LNCAP (cell line): ENCODE results near the gene ARF1.

Experiments used
- TF ChIP-seq, protein P1 (sequence below): fragments of 450-650 bp; IDR thresholded peaks from 2 replicates; pipeline ENCODE4 v1.5.1; 2017; ENCODE audit warnings: mild to moderate bottlenecking

ARF1 gene

GRCh38 chr1:228073857-228074545, 8.5 kb upstream of the ARF1 start:
- TF ChIP-seq, protein P1, sequence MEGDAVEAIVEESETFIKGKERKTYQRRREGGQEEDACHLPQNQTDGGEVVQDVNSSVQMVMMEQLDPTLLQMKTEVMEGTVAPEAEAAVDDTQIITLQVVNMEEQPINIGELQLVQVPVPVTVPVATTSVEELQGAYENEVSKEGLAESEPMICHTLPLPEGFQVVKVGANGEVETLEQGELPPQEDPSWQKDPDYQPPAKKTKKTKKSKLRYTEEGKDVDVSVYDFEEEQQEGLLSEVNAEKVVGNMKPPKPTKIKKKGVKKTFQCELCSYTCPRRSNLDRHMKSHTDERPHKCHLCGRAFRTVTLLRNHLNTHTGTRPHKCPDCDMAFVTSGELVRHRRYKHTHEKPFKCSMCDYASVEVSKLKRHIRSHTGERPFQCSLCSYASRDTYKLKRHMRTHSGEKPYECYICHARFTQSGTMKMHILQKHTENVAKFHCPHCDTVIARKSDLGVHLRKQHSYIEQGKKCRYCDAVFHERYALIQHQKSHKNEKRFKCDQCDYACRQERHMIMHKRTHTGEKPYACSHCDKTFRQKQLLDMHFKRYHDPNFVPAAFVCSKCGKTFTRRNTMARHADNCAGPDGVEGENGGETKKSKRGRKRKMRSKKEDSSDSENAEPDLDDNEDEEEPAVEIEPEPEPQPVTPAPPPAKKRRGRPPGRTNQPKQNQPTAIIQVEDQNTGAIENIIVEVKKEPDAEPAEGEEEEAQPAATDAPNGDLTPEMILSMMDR: no peak; the same call in 1 of the 2 replicates

GRCh38 chr1:228074954-228075730, 7.4 kb upstream of the ARF1 start:
- TF ChIP-seq, protein P1: no peak

DNA sequence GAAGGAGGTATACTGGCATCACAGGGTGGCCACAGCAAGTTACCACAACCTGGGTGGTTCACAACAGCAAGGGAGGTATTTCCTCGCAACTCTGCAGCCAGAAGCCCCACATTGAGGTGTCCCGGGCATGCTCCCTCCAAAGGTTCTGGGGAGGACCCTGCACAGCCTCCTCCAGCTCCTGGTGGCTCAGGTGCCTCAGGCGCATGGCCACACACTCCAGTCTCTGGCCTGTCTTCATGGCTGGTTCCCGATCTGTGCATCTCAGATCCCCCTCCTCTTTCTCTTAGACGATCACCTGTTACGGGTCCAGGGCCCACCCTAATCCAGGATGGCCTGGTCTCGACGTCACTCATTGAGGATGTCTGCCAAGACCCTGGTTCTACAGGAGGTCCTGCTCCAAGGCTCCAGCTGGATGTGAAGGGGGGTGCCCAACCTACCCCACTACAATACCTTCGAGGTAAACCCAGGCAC, 6.7 kb upstream of the ARF1 start:
- TF ChIP-seq, protein P1: no peak

DNA sequence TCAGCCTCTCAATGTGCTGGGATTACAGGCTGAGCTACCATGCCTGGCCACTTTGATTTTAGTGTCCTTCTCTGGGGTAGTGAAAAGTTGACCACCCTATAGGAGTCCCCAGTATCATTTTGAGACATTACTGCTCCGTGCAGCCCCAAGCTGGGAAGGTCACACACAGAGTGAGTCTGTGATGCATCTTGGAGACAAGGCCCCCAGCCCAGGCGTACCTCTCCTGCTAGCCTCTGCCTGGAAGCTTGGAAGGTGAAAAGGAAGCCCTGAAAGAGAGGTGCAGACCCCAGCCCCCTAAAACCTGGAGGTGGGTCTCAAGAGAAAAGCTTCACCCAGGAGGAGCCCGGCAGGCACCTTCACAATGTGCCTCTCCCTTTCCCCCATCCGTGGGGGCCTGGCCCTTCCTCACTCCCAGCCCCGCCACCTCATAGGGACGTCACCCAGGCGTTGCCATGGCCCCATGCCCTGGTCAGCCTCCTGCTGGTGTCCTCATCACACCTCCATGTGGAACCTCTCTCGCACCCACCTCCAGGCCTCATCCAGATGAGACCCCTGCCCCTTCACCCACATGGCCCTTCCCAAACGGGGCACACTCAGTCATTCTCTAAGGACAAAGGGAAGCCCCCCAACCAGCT, 5.6 kb upstream of the ARF1 start:
- TF ChIP-seq, protein P1: no peak

DNA sequence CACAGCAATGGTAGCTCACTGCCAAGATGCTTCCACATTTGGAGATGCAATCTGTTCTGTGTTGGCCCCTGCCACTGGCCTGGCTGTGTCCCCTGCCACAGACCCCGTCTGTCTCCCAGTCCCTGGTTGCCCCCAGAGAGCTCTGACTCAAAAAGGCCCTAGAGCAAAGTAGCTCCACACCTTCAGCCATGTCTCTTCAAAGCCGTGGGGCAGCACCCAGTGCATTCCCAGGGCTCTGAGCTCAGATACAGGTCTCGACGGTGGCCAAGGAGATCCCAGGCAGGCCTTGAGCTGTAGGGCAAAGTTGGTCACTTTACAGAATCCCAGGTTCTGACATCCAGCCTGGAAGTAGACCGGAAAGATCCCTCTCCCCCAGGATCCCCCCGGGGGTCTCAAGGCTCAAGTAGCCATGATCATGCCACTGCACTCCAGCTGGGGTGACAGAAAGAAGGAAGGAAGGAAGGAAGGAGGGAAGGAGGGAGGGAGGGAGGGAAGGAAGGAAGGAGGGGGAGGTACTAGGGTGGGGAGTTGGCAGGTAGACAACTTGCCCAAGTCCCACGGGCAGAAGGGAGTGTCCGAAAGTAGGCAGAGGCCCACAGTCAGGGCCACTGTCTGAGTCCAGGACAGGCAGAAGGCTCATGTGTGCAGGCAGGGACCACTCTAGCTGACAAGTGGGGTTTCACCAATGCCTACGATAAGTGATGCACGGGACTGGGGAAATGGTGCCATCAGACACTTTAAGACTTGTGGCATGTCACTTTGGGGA, 4.8 kb upstream of the ARF1 start:
- TF ChIP-seq, protein P1: no peak

GRCh38 chr1:228079013-228079412, 3.5 kb upstream of the ARF1 start:
- TF ChIP-seq, protein P1: no peak
